ENCODE measurements around the gene FOXI2.

- TF ChIP-seq, protein P1, sequence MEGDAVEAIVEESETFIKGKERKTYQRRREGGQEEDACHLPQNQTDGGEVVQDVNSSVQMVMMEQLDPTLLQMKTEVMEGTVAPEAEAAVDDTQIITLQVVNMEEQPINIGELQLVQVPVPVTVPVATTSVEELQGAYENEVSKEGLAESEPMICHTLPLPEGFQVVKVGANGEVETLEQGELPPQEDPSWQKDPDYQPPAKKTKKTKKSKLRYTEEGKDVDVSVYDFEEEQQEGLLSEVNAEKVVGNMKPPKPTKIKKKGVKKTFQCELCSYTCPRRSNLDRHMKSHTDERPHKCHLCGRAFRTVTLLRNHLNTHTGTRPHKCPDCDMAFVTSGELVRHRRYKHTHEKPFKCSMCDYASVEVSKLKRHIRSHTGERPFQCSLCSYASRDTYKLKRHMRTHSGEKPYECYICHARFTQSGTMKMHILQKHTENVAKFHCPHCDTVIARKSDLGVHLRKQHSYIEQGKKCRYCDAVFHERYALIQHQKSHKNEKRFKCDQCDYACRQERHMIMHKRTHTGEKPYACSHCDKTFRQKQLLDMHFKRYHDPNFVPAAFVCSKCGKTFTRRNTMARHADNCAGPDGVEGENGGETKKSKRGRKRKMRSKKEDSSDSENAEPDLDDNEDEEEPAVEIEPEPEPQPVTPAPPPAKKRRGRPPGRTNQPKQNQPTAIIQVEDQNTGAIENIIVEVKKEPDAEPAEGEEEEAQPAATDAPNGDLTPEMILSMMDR (IDR thresholded peaks at IDR 0.05; ENCODE audit: borderline replicate concordance, extremely low read depth, low read length, poor library complexity, severe bottlenecking) = peak; percentile 72
- no peak for TF ChIP-seq EZH2 (IDR thresholded peaks at IDR 0.05; ENCODE audit: borderline replicate concordance, low read depth, low read length, severe bottlenecking)
These were observed 42.3 kb upstream of the FOXI2 start for GRCh38 chr10:127694580-127695193.

Data from DND-41 (cell line).